Uterus (tissue), 2 donors: ENCODE data around the gene PARD3.

Experiments used
- POLR2A ChIP-seq, 2 donors: fragments of 450-650 bp; IDR thresholded peaks; one replicate each; pipeline ENCODE4 v1.6.1; 2016; ENCODE audit warnings: antibody characterized with exemption in 2 of 2, mild to moderate bottlenecking in 1 of 2, moderate library complexity in 1 of 2
- TF ChIP-seq, protein P1 (sequence below), 4 experiments: fragments of 200-600 bp in 2 of 4; fragments of 450-650 bp in 2 of 4; sonication (generic) in 2 of 4; IDR thresholded peaks; one replicate each; pipeline ENCODE4 v1.5.1; 2016 to 2019; ENCODE audit warnings: antibody characterized with exemption in 4 of 4, mild to moderate bottlenecking in 2 of 4, moderate library complexity in 1 of 4

GRCh38 chr10:34290412-34291081 lies 524.5 kb downstream of the PARD3 start:
- TF ChIP-seq, protein P1, sequence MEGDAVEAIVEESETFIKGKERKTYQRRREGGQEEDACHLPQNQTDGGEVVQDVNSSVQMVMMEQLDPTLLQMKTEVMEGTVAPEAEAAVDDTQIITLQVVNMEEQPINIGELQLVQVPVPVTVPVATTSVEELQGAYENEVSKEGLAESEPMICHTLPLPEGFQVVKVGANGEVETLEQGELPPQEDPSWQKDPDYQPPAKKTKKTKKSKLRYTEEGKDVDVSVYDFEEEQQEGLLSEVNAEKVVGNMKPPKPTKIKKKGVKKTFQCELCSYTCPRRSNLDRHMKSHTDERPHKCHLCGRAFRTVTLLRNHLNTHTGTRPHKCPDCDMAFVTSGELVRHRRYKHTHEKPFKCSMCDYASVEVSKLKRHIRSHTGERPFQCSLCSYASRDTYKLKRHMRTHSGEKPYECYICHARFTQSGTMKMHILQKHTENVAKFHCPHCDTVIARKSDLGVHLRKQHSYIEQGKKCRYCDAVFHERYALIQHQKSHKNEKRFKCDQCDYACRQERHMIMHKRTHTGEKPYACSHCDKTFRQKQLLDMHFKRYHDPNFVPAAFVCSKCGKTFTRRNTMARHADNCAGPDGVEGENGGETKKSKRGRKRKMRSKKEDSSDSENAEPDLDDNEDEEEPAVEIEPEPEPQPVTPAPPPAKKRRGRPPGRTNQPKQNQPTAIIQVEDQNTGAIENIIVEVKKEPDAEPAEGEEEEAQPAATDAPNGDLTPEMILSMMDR (IDR thresholded peaks at IDR 0.05), result no peak
- TF ChIP-seq POLR2A (IDR thresholded peaks at IDR 0.05), result no peak
